ENCODE data around the gene SVIL.

DNA sequence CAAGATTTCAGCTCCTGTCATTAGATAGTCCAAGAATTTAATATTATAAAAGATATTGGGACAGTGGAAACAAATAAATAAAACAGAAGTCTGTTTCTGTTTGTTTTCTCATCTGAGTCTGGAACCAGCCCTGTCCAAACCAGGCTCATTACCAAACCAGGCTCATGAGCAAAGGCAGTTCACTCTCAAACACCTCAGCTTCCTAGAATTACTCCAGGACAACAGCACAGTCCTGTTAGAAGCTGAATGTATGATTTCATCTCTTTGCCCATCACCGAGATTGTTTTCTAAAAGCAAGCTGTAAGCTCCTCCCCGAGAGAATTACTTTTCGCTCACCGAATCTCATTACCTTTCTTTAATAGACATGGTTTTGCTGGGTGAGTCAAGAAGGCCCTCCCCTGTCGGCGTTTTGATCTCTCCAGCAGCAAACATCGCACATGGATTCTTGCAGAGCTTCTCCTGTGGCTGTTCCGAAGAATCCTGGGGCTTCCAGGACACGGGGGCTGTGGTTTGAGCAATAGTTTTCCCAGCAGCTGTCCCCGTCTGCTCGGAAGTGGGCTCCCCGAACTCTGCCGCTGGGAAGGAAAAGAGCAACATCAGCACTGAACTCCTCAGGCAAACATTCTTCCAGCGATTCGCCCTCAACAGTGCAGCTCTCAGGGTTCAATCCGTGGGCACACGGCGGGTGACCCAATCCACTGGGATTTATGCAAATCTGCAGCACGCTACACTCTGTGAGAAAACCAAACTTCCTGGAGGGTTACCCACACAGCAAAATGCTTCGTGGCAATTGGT is 112.5 kb downstream of the SVIL start:
- TF ChIP-seq EZH2 (IDR thresholded peaks at IDR 0.05; ENCODE audit: insufficient read depth, poor library complexity, severe bottlenecking) (no peak), EZH2phosphoT487 (IDR thresholded peaks at IDR 0.05; ENCODE audit: insufficient read depth, low read depth) (no peak)

All from GM23248 (cell line).